ENCODE results near the gene TIFAB.
"Not testable (repeated sequence)": the region's sequence is repeated elsewhere in the genome, so short reads cannot be mapped to it uniquely, and the experiment has no call there.

Gene TIFAB, protein sequence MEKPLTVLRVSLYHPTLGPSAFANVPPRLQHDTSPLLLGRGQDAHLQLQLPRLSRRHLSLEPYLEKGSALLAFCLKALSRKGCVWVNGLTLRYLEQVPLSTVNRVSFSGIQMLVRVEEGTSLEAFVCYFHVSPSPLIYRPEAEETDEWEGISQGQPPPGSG

GRCh38 chr5:135452321-135453030 lies at the start of gene TIFAB:
TSS of gene TIFAB (minus strand) at chr5:135452351. CDS start at chr5:135449939, 2,412 bp downstream.
- peak; percentile 41 for DNase-seq

DNA sequence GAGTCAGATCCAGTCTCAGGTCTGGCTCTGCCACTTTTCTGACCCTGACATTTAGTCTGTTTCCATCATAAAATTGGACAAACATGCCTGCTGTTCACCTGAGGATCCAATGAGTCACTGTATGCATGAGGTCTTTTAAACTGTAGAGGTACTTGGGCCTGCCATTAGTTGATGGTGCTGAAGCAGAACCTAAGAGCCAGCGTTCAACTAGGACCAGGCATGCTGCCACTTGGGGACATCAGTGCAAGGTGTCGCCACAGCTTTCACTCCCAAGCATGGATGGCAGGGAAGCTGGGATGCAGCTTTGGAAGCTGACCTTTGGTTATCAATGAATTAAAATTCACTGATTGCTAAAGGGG lies 46.5 kb upstream of the TIFAB start:
- no peak for DNase-seq

DNA sequence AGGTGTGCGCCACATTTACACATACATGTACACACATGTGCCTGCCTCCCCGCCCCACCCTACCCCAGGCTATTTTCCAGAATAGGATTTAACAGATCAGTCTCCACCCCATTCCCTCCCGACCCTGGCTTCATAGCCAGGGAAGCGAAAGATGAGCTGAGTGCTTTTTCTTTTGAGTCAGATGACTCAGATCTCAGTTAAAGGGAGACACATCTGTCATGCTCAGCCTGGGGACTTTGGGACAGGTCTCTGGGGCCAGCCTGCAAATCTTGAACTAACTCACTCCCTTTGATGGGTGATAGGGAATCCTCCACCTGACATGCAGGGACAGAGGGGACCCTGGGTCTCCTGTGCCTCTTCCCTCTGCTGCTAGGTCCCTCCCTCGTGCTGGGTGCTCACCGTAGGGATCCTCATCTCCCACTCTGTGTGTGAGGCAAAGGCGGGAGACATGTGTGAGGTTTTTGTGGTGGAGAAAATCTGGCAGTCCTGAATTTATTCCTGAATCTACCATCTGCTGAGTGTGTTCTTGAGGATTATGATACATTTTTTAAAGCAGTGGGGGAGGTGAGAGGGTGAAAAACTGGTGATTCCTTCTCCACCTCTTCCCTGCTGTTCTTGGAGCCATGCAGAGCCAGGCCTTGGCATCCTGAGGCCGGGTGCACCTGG lies 46.0 kb upstream of the TIFAB start:
- no peak for DNase-seq

DNA sequence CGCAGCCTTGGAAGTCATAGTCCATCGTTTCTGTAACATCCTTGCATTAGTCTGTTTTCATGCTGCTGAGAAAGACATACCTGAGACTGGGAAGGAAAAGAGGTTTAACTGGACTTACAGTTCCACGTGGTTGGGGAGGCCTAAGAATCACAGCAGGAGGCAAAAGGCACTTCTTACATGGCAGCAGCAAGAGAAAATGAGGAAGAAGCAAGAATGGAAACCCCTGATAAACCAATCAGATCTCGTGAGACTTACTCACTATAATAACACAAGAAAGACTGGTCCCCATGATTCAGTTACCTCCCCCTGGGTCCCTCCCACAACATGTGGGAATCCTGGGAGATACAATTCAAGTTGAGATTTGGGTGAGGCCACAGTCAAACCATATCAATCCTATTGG lies 43.4 kb upstream of the TIFAB start:
- DNase-seq, result not testable (repeated sequence)

GRCh38 chr5:135494196-135494595 lies 42.0 kb upstream of the TIFAB start:
- no peak for DNase-seq

GRCh38 chr5:135493406-135494180 lies 41.4 kb upstream of the TIFAB start:
- no peak for DNase-seq

DNA sequence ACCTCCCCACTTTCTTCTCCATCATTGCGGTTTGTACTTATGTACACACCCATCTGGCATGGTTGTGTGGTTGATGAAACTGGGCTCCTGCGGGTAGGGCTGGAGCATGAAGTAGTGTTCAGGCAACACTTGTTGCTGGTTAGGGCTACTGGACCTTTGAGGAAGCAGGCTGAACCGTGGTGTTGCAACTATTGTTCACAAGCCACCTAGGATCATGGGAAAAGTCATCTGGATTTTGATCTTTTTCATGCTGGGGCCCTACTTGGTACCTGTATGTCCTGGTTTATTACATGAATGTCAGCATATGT lies 40.1 kb upstream of the TIFAB start:
- DNase-seq, result no peak

DNA sequence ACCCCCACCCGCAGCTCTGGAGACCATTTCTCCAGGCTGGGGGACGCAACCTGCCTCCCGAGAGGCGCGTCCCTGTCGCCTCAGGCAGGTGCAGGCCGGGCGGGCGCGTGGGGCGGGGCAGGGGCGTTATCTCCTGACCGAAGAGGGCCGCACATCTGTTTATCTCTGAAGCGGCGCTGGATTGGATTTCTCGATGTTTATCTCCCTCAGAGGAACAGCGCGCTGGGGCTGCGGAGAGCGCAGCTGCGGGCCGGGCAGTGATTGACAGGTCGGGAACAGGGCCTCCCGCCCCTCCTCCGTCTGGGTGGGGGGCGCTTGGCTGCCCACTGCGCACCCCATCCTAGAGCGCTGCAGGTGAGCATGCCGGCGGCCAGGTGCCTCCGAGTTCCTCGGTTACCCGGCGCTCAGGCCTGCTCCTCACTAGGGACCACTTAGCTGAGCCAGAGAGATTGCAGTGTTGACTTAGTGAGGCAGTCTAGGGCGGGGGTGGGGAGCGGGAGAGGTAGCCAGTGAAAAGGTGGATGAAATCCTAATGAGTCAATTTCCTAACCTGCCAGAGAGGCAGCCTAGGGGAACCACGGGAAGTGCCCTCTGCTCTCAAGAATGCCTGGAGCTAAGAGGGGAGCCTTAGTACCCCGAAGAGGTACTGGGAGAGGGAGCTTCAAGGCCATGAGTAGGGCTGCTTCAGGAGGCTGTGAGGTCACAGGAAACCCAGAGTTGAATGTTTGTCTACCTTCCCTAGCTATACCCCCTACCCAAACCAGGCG lies 39.6 kb upstream of the TIFAB start:
- peak; percentile 65 for DNase-seq

- no peak for DNase-seq
Observed at GRCh38 chr5:135491038-135491551, 38.9 kb upstream of the TIFAB start.

DNA sequence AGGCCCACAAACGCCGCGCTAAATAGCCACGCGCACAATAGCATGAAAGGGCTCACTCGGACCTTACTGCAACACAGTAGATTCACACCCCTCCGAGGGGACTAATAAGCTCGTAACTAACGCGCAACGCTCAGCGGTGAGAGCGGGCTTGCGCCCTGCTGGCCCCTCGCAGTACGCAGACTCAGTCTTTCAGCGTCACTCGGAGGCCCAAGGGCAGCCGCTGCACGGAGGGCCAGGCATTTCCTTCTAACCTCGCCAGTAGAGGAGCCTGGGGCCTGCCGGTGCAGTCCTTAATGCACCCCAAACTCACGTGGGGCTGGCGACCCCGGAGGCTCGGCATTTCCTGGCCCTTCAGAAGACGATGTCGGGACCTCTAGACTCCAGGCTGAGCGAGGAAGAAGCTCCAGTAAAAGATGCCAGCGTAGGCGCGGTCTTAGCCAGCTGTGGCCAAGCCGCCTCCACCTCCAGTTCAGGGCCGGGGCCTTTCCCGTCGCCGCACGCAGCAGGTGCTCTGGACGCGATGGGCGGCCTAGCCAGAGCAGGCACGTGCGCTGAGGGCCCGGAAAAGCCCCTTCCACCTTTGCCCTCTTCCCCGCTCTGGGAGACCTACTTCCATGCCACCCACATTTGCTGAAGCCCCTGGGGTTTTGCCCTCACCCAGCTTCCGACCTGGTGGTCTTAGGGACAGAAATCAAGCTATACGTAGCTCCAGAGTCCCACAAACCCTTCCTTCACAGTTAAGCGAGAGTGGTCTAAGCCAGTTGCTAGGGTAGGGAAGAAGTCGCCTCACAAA lies 38.3 kb upstream of the TIFAB start:
- peak; percentile 76 for DNase-seq

DNA sequence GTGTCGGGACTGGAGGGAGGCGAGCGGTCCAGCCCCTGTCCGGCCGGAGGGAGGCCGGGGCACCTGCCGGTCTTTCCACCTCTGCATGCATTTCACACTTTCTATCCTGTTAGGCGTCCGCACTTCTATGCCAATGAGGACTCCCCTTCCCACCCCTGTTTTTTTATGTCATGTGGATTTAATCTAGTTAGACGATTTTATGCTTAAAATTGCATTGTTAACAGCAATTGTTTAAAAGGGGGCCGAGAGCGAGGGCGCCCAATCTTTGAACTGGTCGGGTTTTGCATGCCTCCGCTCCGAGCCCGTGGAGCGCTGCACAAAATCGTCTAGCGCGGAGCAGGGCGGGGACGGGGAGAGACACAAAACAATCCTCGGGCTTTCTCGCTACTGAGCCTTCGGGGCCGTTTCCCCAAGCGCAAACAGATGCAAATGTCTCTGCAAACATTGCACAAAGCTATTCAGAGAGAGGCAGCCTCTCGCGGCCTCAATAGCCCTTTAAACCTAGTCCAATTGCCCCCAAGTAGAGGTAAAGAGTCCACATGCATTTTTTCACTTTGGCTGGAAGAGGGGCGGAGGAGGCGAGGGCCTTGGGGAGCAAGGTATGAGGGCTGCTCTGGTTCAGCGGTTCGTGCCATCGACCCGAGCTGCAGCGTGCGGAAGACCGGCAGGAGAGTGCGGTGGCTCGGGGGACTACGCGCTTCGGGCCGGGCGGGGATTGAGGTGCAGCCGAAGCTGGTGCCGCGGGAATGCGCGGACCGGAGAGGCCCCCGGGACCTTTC lies 37.5 kb upstream of the TIFAB start:
- DNase-seq, result no peak

- DNase-seq, result peak; percentile 94
Observed at GRCh38 chr5:135488727-135489465, 36.7 kb upstream of the TIFAB start.

DNA sequence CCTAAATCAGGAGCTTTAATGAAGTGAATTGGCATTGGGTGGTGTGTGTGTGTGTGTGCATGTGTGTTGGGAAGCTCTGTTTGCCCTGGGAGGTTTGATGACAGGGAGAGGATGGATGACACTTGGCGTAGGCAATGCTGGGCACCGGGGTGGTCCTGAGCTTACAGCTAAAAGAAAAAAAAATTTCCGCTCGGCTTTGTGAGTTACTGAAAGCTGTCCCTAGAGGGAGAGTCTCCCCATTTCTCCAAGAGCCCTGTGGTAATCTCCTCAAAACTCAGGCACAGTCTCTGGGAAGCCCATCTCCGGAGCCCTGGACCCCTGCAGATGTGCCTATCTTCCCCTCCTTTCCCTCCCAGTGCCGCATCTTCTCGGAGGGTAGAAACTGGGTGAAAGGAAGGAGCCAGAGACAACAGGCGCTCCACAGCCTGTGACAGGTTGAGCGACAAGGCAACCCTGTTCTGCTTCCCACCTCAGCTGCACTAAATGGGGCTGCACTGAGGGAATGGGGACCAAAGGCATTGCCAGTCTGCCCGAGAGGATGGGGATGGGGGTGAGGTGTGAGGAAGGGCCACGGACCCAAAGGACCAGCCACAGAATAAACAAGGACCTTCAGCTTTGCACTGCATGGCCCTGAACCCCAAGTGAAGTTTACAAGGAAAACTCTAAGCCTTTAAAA lies 35.8 kb upstream of the TIFAB start:
- DNase-seq, result no peak

- DNase-seq, result no peak
Observed at GRCh38 chr5:135487037-135487395, 34.9 kb upstream of the TIFAB start.

DNA sequence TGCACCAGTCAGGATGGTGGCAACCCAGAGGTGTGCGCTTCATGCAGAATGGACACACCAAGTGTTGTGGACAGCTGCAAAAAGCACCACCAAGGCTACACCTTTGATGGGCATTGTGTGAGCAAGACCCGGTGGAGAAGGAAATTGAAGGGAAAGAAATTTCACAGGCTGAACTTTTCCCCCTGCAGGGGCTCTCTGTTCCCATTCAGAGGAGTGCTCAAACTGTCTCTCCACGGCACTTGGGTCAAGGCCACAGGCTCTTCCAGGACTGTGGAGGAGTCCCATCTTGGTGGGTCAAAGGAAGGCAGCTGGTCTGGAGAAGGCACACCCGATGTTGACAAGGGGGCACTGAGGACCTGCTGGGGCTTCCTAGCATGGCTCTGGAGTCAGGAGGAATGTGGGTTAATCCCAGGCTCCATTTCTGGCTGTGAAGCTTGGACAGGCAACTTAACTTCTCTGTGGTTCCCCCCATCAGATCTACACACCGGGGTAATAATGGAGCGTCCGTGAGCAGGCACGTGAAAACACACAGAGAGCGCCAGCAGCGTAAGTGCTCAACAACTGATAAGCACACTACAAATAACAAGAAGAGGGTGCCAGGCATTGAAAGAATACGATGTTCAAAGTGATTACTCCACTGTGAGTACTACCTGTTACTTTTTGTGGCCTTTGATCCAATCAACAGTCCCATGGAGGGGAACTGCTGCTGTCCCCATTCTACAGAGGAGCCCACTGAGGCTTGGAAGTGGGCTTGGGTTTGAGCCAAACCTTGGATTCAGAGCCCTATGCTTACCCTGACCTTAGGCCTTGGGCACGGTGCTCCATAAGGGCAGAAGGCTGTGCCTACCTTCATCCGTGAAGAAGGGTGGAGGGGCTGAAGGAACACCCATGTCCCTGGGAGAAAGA lies 34.2 kb upstream of the TIFAB start:
- no peak for DNase-seq

- DNase-seq, result no peak
Observed at GRCh38 chr5:135484674-135485086, 32.5 kb upstream of the TIFAB start.

- no peak for DNase-seq
Observed at GRCh38 chr5:135483254-135483653, 31.1 kb upstream of the TIFAB start.

- DNase-seq, result no peak
Observed at GRCh38 chr5:135482381-135482933, 30.3 kb upstream of the TIFAB start.

Data from islet precursor cell (in vitro differentiated cells).